CD4-positive, alpha-beta T cell treated with Interleukin-6 at 100 ng/mL for 8 hours (primary cell): ENCODE measurements around the gene SLCO2A1.

ENCODE experiments used
- DNase-seq: peaks from one replicate; pipeline ENCODE4 v3.0.0-alpha.2; 2020; ENCODE audit warnings: mixed read lengths, low spot score

SLCO2A1 gene

GRCh38 chr3:133980035-133980434 lies 49.7 kb downstream of the SLCO2A1 start:
- no peak for DNase-seq

- no peak for DNase-seq
These were observed 50.2 kb downstream of the SLCO2A1 start for GRCh38 chr3:133979553-133979952.

GRCh38 chr3:133977568-133977967 lies 52.2 kb downstream of the SLCO2A1 start:
- DNase-seq: no peak

GRCh38 chr3:133973249-133973980 lies 56.3 kb downstream of the SLCO2A1 start:
- no peak for DNase-seq

GRCh38 chr3:133972156-133972555 lies 57.6 kb downstream of the SLCO2A1 start:
- no peak for DNase-seq

- DNase-seq: no peak
These were observed 58.8 kb downstream of the SLCO2A1 start for GRCh38 chr3:133970916-133971315.

GRCh38 chr3:133970339-133970738 lies 59.4 kb downstream of the SLCO2A1 start:
- no peak for DNase-seq

GRCh38 chr3:133967992-133968892 lies 61.5 kb downstream of the SLCO2A1 start:
- no peak for DNase-seq

GRCh38 chr3:133966954-133967353 lies 62.8 kb downstream of the SLCO2A1 start:
- DNase-seq: no peak

GRCh38 chr3:133965906-133966305 lies 63.8 kb downstream of the SLCO2A1 start:
- no peak for DNase-seq

- no peak for DNase-seq
These were observed 64.6 kb downstream of the SLCO2A1 start for GRCh38 chr3:133965013-133965570.

GRCh38 chr3:133964547-133964946 lies 65.2 kb downstream of the SLCO2A1 start:
- no peak for DNase-seq

- DNase-seq: no peak
These were observed 65.9 kb downstream of the SLCO2A1 start for GRCh38 chr3:133963657-133964396.

GRCh38 chr3:133962849-133963248 lies 66.9 kb downstream of the SLCO2A1 start:
- DNase-seq: no peak

- no peak for DNase-seq
These were observed 71.5 kb downstream of the SLCO2A1 start for GRCh38 chr3:133958071-133958805.

GRCh38 chr3:133956982-133957381 lies 72.7 kb downstream of the SLCO2A1 start:
- DNase-seq: no peak

- DNase-seq: no peak
These were observed 73.4 kb downstream of the SLCO2A1 start for GRCh38 chr3:133956353-133956752.

- no peak for DNase-seq
These were observed 73.8 kb downstream of the SLCO2A1 start for GRCh38 chr3:133955892-133956291.

GRCh38 chr3:133954717-133955360 lies 74.9 kb downstream of the SLCO2A1 start:
- DNase-seq: no peak

- no peak for DNase-seq
These were observed 76.4 kb downstream of the SLCO2A1 start for GRCh38 chr3:133953297-133953696.

- no peak for DNase-seq
These were observed 80.3 kb downstream of the SLCO2A1 start for GRCh38 chr3:133949438-133949837.
